CD4-positive, alpha-beta T cell treated with Interferon alpha-2 for 1 hour (primary cell): ENCODE data around the gene INTS6L.
A peak's percentile ranks its signal among the peaks of the same experiment; 100 is the strongest.

ENCODE experiments used
- DNase-seq, 2 donors: peaks; one replicate each; pipeline ENCODE4 v3.0.0-alpha.2; 2020 to 2022

Gene INTS6L, protein sequence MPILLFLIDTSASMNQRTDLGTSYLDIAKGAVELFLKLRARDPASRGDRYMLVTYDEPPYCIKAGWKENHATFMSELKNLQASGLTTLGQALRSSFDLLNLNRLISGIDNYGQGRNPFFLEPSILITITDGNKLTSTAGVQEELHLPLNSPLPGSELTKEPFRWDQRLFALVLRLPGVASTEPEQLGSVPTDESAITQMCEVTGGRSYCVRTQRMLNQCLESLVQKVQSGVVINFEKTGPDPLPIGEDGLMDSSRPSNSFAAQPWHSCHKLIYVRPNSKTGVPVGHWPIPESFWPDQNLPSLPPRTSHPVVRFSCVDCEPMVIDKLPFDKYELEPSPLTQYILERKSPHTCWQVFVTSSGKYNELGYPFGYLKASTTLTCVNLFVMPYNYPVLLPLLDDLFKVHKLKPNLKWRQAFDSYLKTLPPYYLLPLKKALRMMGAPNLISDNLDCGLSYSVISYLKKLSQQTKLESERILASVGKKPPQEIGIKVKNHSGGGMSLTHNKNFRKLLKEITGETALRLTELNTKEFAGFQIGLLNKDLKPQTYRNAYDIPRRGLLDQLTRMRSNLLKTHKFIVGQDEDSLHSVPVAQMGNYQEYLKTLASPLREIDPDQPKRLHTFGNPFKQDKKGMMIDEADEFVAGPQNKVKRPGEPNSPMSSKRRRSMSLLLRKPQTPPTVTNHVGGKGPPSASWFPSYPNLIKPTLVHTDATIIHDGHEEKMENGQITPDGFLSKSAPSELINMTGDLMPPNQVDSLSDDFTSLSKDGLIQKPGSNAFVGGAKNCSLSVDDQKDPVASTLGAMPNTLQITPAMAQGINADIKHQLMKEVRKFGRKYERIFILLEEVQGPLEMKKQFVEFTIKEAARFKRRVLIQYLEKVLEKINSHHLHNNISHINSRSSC

DNA sequence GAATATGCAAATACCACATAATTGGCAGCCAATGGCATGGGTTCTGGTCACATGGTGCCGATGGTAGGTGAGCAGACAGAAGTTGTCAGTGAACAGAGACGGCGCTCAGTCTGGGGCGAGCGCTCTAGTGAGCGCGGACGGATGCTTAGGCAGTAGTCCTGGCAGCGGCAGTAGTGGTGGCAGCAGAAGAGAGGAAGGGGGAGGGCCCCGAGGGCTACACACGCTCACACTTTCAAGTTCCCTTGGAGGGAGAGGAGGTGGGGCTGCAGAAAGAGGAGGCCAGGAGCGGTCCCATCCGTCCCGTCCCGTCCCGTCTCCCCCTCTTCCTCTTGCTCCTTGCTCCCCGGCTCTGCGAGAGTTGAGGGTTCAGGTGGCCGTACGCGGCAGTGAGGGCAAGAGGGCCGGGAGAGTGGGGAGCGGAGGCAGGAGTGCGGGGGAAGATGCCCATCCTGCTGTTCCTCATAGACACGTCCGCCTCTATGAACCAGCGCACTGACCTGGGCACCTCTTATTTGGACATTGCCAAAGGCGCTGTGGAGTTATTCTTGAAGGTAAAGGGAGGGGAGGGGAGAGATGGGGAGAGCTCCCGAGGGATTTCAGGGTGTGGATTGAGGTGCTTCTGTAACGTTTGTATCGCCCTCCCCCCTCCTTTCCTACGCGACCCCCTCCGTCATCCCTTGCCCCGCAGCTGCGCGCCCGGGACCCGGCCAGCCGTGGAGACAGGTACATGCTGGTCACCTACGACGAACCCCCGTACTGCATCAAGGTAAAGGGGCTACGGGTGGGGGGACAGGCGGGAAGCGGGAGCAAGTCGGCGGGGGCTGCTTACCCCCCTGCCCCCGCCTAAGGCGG lies at the start of gene INTS6L:
INTS6L (plus strand) TSS at position 108 of the 852 bp plus-strand sequence; CDS start at position 441, 333 bp downstream.
- DNase-seq: peak; percentile 92

DNA sequence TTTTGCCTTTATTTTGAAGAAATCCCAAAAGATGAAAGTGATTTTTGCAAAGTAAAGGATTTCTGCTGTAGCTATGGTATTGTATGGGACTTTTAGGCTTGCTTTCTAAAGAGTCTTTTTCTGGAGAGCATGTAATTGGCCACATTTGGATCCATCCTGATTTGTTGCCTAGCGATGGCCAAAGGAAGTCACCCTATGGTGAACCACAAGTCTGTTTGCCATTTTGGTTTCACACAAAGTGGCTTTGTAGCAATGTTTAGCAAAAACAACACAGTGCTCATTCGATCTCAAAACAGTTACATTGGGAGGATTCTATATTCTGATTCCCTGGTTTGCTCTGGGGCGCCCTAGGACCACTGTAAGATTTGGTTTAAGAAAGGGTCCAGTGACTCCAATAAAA lies 44.1 kb upstream of the INTS6L start:
- no peak for DNase-seq

DNA sequence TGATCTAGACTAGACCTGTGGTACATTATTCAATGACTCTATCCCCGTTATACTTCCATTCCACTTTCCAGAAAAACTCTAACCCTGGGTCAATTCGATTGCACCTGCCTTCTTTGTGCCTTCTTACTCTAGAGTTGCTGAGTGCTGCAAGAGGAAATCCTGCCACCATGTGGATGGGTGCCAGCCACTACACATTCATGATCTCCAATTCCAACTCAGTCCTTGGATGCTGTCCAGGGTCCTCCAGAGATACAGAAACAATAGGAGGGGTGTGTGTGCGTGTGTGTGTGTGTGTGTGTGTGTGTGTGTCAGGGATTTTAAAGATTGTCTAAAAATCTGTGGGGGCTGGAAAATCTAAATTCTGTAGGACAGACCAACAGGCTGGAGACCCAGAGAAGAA lies 42.9 kb upstream of the INTS6L start:
- DNase-seq: peak; percentile 17 to 55

DNA sequence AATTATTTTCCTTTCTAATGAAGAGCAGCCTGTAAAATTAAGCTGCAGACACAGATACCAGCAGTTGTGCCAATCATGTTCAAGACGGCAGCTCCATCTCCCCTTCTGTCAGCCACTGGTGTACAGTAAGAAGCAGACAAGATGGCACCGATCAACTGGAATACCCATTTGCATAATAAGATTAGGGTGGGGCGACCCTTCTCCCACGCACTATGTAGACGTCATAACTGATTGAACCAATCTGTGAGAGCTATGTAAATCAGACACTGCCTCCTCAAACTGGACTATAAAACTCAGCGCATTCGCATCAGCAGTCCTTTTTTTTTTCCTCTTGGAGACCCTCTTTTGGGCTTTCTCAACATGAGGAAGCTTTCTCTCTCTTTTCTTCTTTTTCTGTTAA lies 40.4 kb upstream of the INTS6L start:
- no peak for DNase-seq

DNA sequence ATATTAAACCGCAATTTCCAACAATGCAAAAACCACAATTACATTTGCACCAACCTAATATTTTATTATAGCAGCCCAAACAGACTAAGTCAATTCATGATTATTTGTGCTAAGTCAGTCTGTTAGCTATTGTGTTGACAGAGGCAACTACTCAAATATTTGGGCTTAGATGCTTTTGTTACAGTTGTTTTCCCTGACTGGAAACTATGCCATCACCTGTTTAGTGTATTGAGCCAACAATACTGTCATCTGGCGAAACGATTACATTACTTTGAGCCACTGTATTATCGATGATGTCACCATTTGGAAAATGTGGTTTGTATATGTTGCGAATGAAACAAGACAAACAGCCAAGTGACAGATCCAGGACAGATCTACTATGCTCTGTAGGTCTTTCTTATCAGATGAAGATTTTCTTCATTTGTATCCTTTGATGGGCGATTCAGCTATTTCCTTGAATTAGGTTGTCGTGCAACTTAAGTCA lies 38.7 kb upstream of the INTS6L start:
- no peak for DNase-seq

DNA sequence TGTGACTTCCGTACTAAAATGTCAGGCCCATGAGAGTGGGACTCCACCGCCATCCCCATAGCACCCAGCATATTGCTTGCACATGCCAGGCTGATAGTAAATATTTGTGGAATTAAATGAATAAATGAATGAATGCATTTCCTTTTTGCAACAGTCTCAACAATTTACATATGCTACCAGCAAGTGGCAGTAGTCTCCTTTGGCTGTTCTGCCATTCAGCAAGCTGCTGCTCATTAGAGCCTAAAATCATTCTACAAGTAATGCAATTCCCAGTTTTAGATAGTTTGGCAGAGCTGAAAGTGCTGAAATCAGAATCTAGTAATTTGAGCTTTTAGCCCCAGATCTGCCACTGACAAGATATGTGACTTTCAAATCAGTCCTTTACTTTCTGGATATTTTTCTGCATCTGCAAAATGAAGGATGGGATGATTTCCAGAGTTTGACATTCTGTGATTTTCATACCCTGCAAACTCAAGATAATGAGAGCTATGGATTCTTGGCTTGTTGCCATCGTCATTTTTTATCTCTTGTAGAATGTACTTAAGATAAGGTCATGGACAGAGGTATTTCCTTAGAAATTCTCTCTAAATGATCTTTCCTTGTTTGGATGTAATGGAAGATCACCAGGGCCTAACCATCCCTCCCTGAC lies 35.7 kb upstream of the INTS6L start:
- DNase-seq: peak; percentile 21 to 56

DNA sequence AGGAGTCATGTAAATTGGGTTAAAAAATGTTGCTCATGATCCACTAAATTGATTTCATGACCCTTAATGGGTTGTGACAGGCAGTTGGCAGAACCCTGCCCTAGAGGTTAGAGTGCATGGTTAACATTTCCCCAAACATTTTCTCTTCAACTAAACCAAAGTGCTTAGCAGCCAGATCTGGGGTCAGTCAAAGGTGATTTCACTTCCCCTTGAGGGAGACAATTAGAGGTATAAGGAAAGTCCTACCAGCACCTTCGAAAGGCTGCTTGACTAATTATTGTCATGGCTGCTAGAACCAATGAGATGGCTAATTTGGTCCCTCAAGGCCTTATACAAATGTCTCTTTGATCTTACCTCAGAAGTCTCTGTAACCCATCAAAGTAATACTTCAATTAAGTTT lies 30.9 kb upstream of the INTS6L start:
- DNase-seq: no peak

DNA sequence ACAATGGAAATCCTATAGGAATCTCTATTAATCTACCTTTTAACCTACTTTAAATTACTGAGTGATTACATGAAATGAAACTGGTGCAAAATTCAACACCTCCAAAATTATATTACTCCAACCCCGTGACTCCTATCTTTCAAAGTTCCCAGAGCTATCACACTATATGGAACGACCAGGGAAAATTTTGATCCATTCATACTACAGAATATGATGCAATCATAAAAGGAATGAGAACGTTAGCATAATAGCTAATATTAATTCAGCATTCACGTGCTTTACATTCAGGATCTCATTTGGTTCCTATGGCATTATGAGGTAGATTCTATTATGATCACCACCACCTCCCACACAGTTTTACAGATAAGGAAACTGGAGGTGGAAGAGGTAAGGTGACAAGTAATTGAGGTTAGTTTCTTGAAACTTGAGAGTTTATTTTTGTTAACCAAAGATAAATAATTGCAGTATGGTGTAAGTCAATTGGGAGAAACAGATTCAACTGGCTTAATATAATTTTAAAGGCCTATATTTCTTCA lies 29.4 kb upstream of the INTS6L start:
- DNase-seq: no peak

DNA sequence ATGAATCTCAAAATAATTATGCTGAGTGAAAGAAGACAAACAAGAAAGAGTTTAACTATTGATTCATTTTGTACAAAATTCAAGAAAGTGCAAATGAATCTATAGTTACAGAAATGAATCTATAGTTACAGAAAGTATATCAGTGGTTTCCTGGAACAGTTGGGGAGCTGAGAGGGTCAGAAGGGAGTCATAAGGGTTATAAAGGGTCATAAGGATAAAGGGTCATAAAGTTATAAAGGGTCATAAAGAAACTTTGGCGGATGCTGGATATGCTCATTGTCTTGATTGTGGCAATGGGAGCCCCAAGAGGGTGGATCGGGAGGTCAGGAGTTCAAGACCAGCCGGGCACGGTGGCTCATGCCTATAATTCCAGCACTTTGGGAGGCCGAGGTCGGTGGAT lies 26.0 kb upstream of the INTS6L start:
- DNase-seq: no peak

DNA sequence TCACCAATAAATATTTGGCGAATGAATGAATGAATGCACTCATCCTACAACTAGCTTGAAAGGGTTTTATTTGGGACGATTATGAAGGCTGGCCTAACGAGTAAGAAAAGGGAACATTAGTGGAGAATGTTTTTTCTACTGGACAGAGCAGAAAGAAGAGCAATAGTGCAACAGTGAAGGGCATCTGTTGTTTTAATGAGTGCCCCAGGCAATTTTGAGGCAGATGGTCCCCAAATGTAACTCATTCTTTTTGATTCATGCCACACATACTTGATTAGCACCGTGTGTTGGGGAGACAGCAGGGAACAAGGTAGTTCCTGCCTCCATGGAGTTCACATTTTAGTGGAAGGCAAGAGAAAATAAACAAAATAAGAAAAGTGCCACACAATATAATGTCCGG lies 22.7 kb upstream of the INTS6L start:
- DNase-seq: no peak

DNA sequence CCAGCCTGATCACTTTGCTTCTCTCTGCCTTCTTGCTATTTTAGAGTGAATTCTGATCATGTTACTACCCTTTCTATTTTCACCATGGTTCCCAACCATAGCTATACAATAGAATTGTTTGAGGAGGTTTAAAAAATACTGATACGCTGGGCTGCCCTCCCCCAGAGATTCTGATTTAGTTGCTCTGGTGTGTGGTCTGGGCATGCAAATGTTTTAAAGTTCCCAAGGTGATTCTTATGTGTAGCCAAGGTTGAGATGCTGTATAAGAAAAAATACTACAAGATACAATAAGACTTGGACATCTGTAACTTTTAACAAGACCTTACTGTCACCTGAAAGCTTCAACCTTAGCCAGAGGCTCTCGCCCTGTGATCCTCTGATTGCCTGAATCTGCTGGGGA lies 22.2 kb upstream of the INTS6L start:
- no peak for DNase-seq

DNA sequence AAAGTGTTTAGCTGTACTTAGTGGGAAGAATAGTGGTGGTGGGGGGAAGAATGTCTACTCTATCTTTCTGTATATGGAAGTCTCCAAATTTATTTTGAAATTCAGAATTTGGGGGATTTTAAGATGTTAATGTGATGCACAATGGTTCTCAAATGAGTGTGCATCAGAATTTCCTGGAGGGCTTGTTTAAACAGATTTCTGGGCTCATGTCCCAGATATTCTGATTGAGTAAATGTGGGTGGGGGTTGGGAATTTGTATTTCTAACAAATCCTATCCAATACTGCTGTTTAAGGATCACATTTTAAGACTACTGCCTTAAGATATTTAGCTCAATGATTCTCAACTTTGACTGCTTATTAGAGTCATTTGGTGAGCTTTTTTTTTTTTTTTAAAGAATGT lies 15.1 kb upstream of the INTS6L start:
- no peak for DNase-seq

DNA sequence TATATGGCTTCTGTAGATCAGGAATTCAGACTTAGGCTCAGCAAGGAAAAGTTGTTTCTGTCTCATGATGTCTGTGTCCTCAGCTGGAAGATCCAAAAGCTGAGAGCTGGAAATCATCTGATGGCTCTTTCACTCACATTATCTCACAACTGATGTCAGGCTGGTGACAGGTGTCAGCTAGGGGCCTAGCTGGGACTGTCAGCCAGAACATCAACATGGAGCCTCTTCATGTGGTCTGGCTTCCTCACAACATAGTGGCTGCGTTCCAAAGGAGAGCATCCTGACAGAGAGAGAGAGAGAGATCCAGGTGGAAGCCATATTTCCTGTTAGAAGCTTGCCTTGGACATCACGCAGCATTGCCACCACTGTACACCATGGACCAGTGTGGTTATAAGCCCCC lies 10.6 kb upstream of the INTS6L start:
- DNase-seq: no peak

DNA sequence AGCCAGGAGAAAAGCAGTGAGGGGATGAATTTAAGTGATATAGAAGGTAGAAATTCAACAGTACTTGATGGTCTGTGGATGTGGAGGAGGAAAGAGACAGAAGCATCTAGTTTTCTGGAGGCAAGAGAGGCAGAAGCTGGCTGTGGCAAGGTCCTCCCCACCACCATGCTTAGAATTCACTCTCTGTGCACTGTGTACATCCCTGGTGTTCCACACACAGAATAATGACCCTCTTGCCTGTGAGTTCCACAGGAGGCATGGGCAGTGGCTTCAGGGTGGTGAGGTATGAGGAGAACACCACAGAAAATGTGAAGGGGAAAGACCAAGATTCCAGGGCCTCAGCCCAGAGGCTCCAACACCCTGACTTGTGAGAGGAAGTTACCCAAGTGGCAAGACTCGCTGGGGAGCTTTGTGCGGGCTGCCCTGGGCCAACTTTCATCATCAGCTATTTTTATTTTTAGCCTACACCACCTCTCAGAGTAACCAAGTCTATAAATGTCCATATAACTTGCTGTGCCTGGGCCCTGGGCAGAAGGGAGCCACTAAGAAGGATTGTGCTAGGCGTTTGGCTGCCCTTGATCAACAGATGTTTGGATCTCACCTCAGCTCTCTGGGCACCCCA lies 7.8 kb upstream of the INTS6L start:
- peak in 1 of 2 donors; percentile 5 for DNase-seq

DNA sequence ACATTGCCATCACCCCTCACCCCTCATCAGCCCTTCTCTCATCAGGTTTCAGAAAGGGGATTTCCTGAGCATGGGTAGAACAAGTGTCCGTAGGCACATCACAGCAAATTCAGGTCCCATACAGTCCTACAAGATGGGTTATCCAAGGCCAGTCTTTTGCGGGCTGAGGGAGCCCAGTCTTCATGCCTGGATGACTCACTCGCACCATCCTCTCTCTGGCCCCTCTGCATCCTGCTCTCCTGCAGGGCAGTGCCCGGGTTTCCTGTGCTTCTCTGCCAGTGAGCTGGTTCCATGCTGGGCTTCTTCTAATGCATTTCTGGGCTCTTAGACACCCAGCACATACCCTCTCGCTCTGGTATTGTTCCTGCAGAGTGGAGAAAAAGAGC lies 7.3 kb upstream of the INTS6L start:
- DNase-seq: no peak

DNA sequence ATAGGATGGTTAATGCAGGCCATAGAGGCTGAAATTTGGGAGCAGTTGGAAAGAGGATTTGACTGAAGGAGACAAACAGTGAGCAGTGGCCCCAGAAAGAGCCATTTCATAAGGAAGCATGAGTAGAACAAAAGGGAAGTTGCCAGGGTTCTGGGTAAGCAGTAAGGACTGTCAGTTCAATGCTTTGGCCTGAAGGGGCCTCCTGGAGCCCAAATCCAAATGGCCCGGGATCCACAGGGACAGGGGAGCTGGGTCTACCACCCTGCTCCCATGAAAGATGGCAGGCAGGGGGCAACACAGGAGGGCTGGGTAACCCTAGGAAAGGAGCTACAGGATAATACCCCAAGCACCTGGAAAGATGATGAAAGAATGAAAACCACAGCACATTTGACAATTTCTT lies 4.1 kb upstream of the INTS6L start:
- peak in 1 of 2 donors; percentile 3 for DNase-seq

DNA sequence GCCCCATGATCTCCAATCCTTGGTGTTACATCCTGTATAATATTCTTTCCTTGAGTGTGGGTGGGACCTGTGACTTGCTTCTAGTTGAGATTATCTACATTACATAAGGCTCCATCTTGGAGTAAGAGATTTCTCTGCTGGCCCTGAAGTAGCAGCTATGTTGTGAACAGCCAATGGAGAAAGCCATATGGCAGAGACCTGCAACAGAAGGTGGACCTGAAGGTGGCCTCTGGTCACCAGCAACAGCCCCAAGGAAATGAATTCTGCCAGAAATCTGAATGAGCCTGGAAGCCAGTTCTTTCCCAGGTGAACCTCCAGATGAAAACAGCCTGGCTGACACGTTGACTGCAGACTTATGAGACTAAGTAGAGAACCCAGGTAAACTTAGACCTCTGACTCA lies 2.3 kb upstream of the INTS6L start:
- no peak for DNase-seq

DNA sequence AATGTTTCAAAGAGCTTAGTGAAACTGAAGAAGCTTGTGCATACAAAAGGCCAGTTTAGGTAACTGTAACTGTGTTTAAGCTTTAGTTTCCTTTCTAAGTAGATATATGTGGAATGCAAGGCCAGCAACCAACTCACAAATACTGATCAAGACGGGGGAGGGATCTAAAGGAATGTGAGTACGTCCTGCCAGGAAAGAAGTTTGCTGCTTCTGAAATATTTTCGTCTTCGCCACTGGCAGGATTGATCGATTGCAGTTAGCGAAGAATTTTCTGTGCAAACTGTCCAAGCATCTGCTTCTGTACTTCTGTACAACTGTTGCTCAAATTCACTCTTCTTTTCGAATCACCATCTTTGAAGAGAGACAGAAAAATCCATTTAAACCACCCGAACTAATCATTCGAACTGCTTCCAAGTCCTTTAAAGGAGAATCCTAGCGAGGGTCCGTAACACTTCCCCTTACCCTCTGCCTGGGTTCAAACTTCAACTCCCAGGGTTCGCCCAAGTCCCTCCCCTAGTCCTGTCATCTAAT lies 373 bp upstream of the INTS6L start:
- DNase-seq: no peak

DNA sequence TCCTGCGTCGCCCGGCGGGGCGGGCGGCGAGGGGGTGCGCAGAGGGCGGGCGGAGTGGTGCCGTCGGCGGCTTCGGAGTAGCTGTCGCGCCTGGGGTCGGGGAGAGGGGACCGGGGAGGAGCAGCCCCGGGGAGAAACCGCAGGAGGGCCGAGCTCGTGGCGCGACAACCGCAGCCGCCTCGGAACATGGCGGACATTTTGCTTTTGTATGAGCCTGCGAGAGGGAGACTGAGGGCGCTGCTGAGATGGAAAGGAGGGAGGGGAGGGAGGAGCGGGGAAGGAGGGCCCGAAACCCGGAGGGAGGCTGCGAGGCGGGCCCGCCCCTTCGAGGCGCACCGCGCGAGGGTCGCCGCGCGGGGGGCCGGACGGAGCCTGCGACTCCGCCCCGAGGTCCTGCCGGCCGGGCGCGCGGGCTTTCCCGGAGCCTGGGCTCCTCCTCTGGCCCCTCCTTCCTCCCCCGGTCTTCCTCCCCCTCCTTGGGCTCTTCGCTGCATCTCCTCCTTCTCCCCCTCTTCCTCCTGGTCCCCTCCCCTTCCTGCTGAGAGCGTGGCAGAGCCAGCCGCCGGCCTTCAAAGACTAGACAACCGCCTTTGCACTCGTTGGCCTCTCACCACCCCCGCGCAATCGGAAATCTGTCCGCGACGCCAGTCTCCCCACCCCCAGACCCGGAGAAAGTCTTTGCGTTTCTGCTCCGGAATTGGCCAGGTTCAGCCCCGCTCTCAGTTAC lies 1.1 kb downstream of the INTS6L start:
- peak; percentile 91 for DNase-seq

DNA sequence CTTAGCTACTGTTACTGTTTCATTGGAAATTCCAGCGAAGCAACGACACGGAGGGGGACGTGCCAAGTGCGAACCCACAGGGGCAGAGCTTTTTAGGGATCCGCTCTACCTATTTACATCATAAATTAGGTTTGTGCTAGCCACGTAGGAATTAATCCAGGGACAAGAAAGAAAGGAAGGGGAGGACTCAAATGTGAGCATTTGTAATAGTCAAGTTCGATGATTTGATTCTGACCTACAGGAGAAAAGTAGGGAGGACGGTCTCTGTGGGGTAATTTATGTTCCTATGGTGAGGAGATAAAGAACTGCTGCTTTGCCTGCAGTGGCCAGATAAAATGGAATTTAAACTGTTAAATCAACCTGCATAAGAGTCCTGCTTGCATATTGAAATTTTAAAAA lies 1.7 kb downstream of the INTS6L start:
- DNase-seq: no peak
